ENCODE results near the gene SHISA4.

Gene SHISA4

GRCh38 chr1:201847150-201847549 is 41.5 kb upstream of the SHISA4 start:
- no peak overlapping the region for H3K4me2 ChIP-seq (ENCODE audit: insufficient read depth, low read length)
- H2AFZ ChIP-seq (ENCODE audit: low read depth, low read length), result no peak overlapping the region
- TF ChIP-seq EZH2 (IDR thresholded peaks at IDR 0.05; ENCODE audit: borderline replicate concordance, low read depth, low read length, severe bottlenecking), result no peak
- no peak for TF ChIP-seq CTCF (IDR thresholded peaks at IDR 0.05; ENCODE audit: borderline replicate concordance, extremely low read depth, low read length, poor library complexity, severe bottlenecking)
- no peaks in the 10 kb centered on the region for H3K27me3 ChIP-seq (ENCODE audit: insufficient read depth, low read length, poor library complexity)
- no peak overlapping the region for H3K9ac ChIP-seq (ENCODE audit: low read depth, low read length)
- peaks cover 49% of the 10 kb centered on the region for H4K20me1 ChIP-seq (ENCODE audit: insufficient read depth, low read length)
- no peak overlapping the region for H3K27ac ChIP-seq (ENCODE audit: low read length)
- H3K79me2 ChIP-seq (ENCODE audit: insufficient read depth, low read length), result peaks cover 65% of the 10 kb centered on the region
- no peak overlapping the region for H3K4me3 ChIP-seq (ENCODE audit: low read depth in 1 of 2, low read length in 2 of 2)
- H3K4me1 ChIP-seq (ENCODE audit: insufficient read depth, low read length), result no peaks in the 10 kb centered on the region
- H3K36me3 ChIP-seq (ENCODE audit: insufficient read depth, low read length), result peaks cover 60% of the 10 kb centered on the region
- DNase-seq, result no peak
- H3K9me3 ChIP-seq (ENCODE audit: insufficient read depth, low read length, severe bottlenecking), result no peaks in the 10 kb centered on the region
- no peak for ATAC-seq (ENCODE audit: insufficient read depth, low read depth)

- Histone ChIP-seq H3K79me2 (ENCODE audit: insufficient read depth, low read length) (peaks cover 54% of the 10 kb centered on the region), H3K4me2 (ENCODE audit: insufficient read depth, low read length) (no peak overlapping the region), H3K9ac (ENCODE audit: low read depth, low read length) (no peak overlapping the region), H3K9me3 (ENCODE audit: insufficient read depth, low read length, severe bottlenecking) (no peaks in the 10 kb centered on the region), H3K4me1 (ENCODE audit: insufficient read depth, low read length) (no peaks in the 10 kb centered on the region), H4K20me1 (ENCODE audit: insufficient read depth, low read length) (peaks cover 38% of the 10 kb centered on the region), H3K36me3 (ENCODE audit: insufficient read depth, low read length) (peaks cover 65% of the 10 kb centered on the region), H3K27ac (ENCODE audit: low read length) (no peak overlapping the region), H3K27me3 (ENCODE audit: insufficient read depth, low read length, poor library complexity) (no peaks in the 10 kb centered on the region), H3K4me3 (ENCODE audit: low read depth in 1 of 2, low read length in 2 of 2) (no peak overlapping the region), H2AFZ (ENCODE audit: low read depth, low read length) (no peak overlapping the region)
- TF ChIP-seq EZH2 (IDR thresholded peaks at IDR 0.05; ENCODE audit: borderline replicate concordance, low read depth, low read length, severe bottlenecking) (no peak), CTCF (IDR thresholded peaks at IDR 0.05; ENCODE audit: borderline replicate concordance, extremely low read depth, low read length, poor library complexity, severe bottlenecking) (no peak)
- ATAC-seq (ENCODE audit: insufficient read depth, low read depth) (no peak), DNase-seq (no peak)
Observed at GRCh38 chr1:201848230-201848629, 40.5 kb upstream of the SHISA4 start.

GRCh38 chr1:201849372-201850052 is 39.2 kb upstream of the SHISA4 start:
- Histone ChIP-seq H3K4me2 (ENCODE audit: insufficient read depth, low read length) (no peak overlapping the region), H3K36me3 (ENCODE audit: insufficient read depth, low read length) (peaks cover 77% of the 10 kb centered on the region), H4K20me1 (ENCODE audit: insufficient read depth, low read length) (peaks cover 29% of the 10 kb centered on the region), H3K9me3 (ENCODE audit: insufficient read depth, low read length, severe bottlenecking) (no peaks in the 10 kb centered on the region), H3K9ac (ENCODE audit: low read depth, low read length) (no peak overlapping the region), H3K4me1 (ENCODE audit: insufficient read depth, low read length) (no peaks in the 10 kb centered on the region), H2AFZ (ENCODE audit: low read depth, low read length) (no peak overlapping the region), H3K27ac (ENCODE audit: low read length) (no peak overlapping the region), H3K4me3 (ENCODE audit: low read depth in 1 of 2, low read length in 2 of 2) (no peak overlapping the region), H3K27me3 (ENCODE audit: insufficient read depth, low read length, poor library complexity) (no peaks in the 10 kb centered on the region), H3K79me2 (ENCODE audit: insufficient read depth, low read length) (peaks cover 41% of the 10 kb centered on the region)
- no peak for ATAC-seq (ENCODE audit: insufficient read depth, low read depth)
- TF ChIP-seq CTCF (IDR thresholded peaks at IDR 0.05; ENCODE audit: borderline replicate concordance, extremely low read depth, low read length, poor library complexity, severe bottlenecking) (no peak), EZH2 (IDR thresholded peaks at IDR 0.05; ENCODE audit: borderline replicate concordance, low read depth, low read length, severe bottlenecking) (no peak)
- no peak for DNase-seq

Data from DND-41 (cell line).